HG03460 (cell line): ENCODE results near the gene AADAC.
"Not testable (repeated sequence)": the region's sequence is repeated elsewhere in the genome, so short reads cannot be mapped to it uniquely, and the experiment has no call there.

ENCODE experiments used
- ATAC-seq: cut with Tn5 transposase; IDR thresholded peaks from one replicate; pipeline ENCODE4 v1.9.1; 2021; ENCODE audit not compliant: unreplicated experiment

AADAC gene

GRCh38 chr3:151813799-151814198 lies at the start of gene AADAC:
Gene AADAC (plus strand): TSS chr3:151814116. CDS start chr3:151814163, 47 bp downstream.
- no peak for ATAC-seq

- not testable (repeated sequence) for ATAC-seq
These were observed 49.2 kb upstream of the AADAC start for GRCh38 chr3:151764699-151765098.

- ATAC-seq, result no peak
These were observed 48.2 kb upstream of the AADAC start for GRCh38 chr3:151765685-151766084.

GRCh38 chr3:151766454-151766853 lies 47.5 kb upstream of the AADAC start:
- ATAC-seq, result no peak

- ATAC-seq, result no peak
These were observed 45.5 kb upstream of the AADAC start for GRCh38 chr3:151768393-151768930.

- ATAC-seq, result no peak
These were observed 44.7 kb upstream of the AADAC start for GRCh38 chr3:151769175-151769574.

GRCh38 chr3:151770956-151771355 lies 43.0 kb upstream of the AADAC start:
- no peak for ATAC-seq

- ATAC-seq, result no peak
These were observed 41.0 kb upstream of the AADAC start for GRCh38 chr3:151772825-151773480.

- ATAC-seq, result no peak
These were observed 39.7 kb upstream of the AADAC start for GRCh38 chr3:151774235-151774634.

- no peak for ATAC-seq
These were observed 39.0 kb upstream of the AADAC start for GRCh38 chr3:151774910-151775309.

- no peak for ATAC-seq
These were observed 38.3 kb upstream of the AADAC start for GRCh38 chr3:151775314-151776258.

- no peak for ATAC-seq
These were observed 37.6 kb upstream of the AADAC start for GRCh38 chr3:151776259-151776740.

- no peak for ATAC-seq
These were observed 36.0 kb upstream of the AADAC start for GRCh38 chr3:151777880-151778279.

GRCh38 chr3:151787626-151788025 lies 26.3 kb upstream of the AADAC start:
- ATAC-seq, result no peak

GRCh38 chr3:151788401-151788800 lies 25.5 kb upstream of the AADAC start:
- ATAC-seq, result no peak

GRCh38 chr3:151789853-151790463 lies 24.0 kb upstream of the AADAC start:
- no peak for ATAC-seq

GRCh38 chr3:151790763-151791162 lies 23.2 kb upstream of the AADAC start:
- ATAC-seq, result not testable (repeated sequence)

- no peak for ATAC-seq
These were observed 21.5 kb upstream of the AADAC start for GRCh38 chr3:151792411-151792810.

- ATAC-seq, result no peak
These were observed 20.3 kb upstream of the AADAC start for GRCh38 chr3:151793636-151794035.

GRCh38 chr3:151794080-151794479 lies 19.8 kb upstream of the AADAC start:
- ATAC-seq, result no peak

- ATAC-seq, result no peak
These were observed 18.6 kb upstream of the AADAC start for GRCh38 chr3:151795276-151795675.
